ENCODE results near the gene STARD5. TPM values are rescaled to one million over a fixed set of nuclear protein-coding genes. Genes with fewer than 3 reads are reported as not detected.

Gene STARD5
- total and polyA plus RNA-seq, 2 donors (not counting 1 experiment from before 2014, with no cell fraction given) = 15.7 to 19.9 TPM

- Histone ChIP-seq H3K27ac (ENCODE audit: low read length in 2 of 2) (peak overlapping the region; percentile 6 to 10), H3K4me1 (ENCODE audit: control insufficient read depth in 2 of 2, insufficient read depth in 2 of 2, low read length in 2 of 2) (peaks cover 12 to 13% of the 10 kb centered on the region in 2 donors), H3K4me2 (replicated peaks; ENCODE audit: low read depth, low read length, poor library complexity, severe bottlenecking) (no peak overlapping the region), H2AFZ (ENCODE audit: insufficient read depth, low read depth, low read length, poor library complexity, severe bottlenecking) (no peak overlapping the region), H3K9me3 (ENCODE audit: control extremely low read depth in 1 of 3, control insufficient read depth in 2 of 3, insufficient read depth in 1 of 3, low read length in 2 of 3) (peaks cover 0 to 15% (median 5%) of the 10 kb centered on the region in 3 donors), H3K79me2 (ENCODE audit: control insufficient read depth, insufficient read depth, low read length) (peaks cover 21% of the 10 kb centered on the region), H3K9ac (ENCODE audit: low read length) (no peak overlapping the region), H4K20me1 (ENCODE audit: control insufficient read depth, insufficient read depth, low read length, poor library complexity, severe bottlenecking) (no peaks in the 10 kb centered on the region), H3K36me3 (replicated peaks in 1 of 2; ENCODE audit: control extremely low read depth in 1 of 2, control insufficient read depth in 1 of 2, extremely low read depth in 1 of 2, insufficient read depth in 2 of 2, low read length in 1 of 2) (no peaks in the 10 kb centered on the region), H3K4me3 (ENCODE audit: control extremely low read depth in 1 of 5, extremely low read depth in 1 of 5, insufficient read depth in 1 of 5, low read depth in 2 of 5, low read length in 4 of 5) (no peak overlapping the region), H3K27me3 (replicated peaks in 1 of 4; ENCODE audit: control extremely low read depth in 1 of 4, control insufficient read depth in 3 of 4, insufficient read depth in 4 of 4, low read length in 3 of 4) (no peaks in the 10 kb centered on the region)
- WGBS (ENCODE audit: insufficient coverage) = no CpG with 5 or more reads among the region's 3 CpGs
- intact Hi-C loops (cut with micrococcal nuclease) = loop anchor here (1.0 kb wide), 3 partner anchors 17 to 60 kb away; partner anchors contain the start of gene STARD5
- TF ChIP-seq EZH2 (IDR thresholded peaks at IDR 0.05; ENCODE audit: borderline replicate concordance, insufficient read depth, low read depth, low read length, poor library complexity, severe bottlenecking) (no peak), CTCF (IDR thresholded peaks at IDR 0.05) (no peak)
- H3K4me3 Mint-ChIP-seq = no peak overlapping the region
- POLR2A ChIA-PET = interaction anchor here (0.7 to 2.2 kb wide), 7 partner anchors 16 to 254 kb away, joined by 3 to 14 read pairs (median 4); no protein-coding TSS in a partner anchor
- peaks cover 5% of the 10 kb centered on the region for H3K9me3 Mint-ChIP-seq (ENCODE audit: insufficient read depth)
- CTCF ChIA-PET = interaction anchor here (0.6 to 7.7 kb wide), 30 partner anchors 8 to 864 kb away, joined by 3 to 306 read pairs (median 6); partner anchors contain the start of genes STARD5 and TMC3
- no peaks in the 10 kb centered on the region for H3K27me3 Mint-ChIP-seq
- ATAC-seq (ENCODE audit: low read depth) (no peak), DNase-seq (peak; percentile 6)
- peaks cover 20% of the 10 kb centered on the region for H3K4me1 Mint-ChIP-seq
- no peak overlapping the region for H3K27ac Mint-ChIP-seq
These were observed 48.1 kb downstream of the STARD5 start for GRCh38 chr15:81275711-81276392.

All from B cell (primary cell).